NOMO-1 treated with dmso at 0.1 percent for 144 hours (cell line): Measurements from ENCODE around the gene FAM110D.

Experiments
- DNase-seq: peaks from one replicate; lab custom pipeline; 2025; ENCODE audit not compliant: unreplicated experiment; lab: John Stamatoyannopoulos, UW

Gene FAM110D

GRCh38 chr1:26158908-26159742 is at the start of gene FAM110D:
Gene FAM110D (plus strand): TSS chr1:26159079. CDS start chr1:26161292, 2,213 bp downstream.
- no peak for DNase-seq

GRCh38 chr1:26109229-26110164 is 49.4 kb upstream of the FAM110D start:
- DNase-seq = no peak

- no peak for DNase-seq
These were observed 47.9 kb upstream of the FAM110D start for GRCh38 chr1:26110731-26111529.

- peak; percentile 91 for DNase-seq
These were observed 47.1 kb upstream of the FAM110D start, which contains the start of gene PDIK1L for GRCh38 chr1:26111530-26112406. Gene PDIK1L (plus strand): TSS chr1:26111824. CDS start chr1:26114309, 2,485 bp downstream.

- peak; percentile 22 for DNase-seq
These were observed 46.5 kb upstream of the FAM110D start for GRCh38 chr1:26112407-26112775.

GRCh38 chr1:26114165-26114927 is 44.5 kb upstream of the FAM110D start:
- no peak for DNase-seq

- peak; percentile 53 for DNase-seq
These were observed 38.8 kb upstream of the FAM110D start for GRCh38 chr1:26119892-26120608.

- no peak for DNase-seq
These were observed 36.8 kb upstream of the FAM110D start for GRCh38 chr1:26121854-26122773.

- no peak for DNase-seq
These were observed 35.6 kb upstream of the FAM110D start for GRCh38 chr1:26122988-26123973.

GRCh38 chr1:26124418-26125331 is 34.2 kb upstream of the FAM110D start:
- DNase-seq = no peak

- no peak for DNase-seq
These were observed 33.5 kb upstream of the FAM110D start for GRCh38 chr1:26125382-26125781.

- DNase-seq = no peak
These were observed 32.9 kb upstream of the FAM110D start for GRCh38 chr1:26125946-26126320.

- peak; percentile 90 for DNase-seq
These were observed 32.4 kb upstream of the FAM110D start for GRCh38 chr1:26126321-26127084.
